Measurements from ENCODE around the gene PDGFD. TPM values are rescaled to one million over a fixed set of nuclear protein-coding genes. Genes with fewer than 3 reads are reported as not detected.

The PDGFD gene
- total RNA-seq, 1 donor from 2014 or later: 3.4 TPM

DNA sequence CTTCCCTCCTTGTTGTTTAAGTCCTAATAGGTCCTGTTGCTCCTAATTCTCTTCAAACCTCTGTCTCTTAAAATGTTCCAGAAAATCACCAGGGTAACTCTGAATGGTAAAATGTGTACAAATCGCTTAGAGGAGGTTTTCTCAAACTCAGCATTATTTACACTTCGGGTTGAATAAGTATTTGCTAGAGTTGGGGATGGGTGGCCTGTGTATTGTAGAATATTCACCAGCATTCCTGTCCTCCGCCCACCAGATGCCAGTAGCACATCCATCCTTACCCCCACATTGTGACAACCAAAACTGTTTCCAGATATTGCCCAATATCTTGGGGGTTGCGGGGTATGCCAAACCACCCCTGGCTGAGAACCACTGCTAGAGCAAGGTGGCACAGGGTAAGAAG, 191.9 kb downstream of the PDGFD start:
- TF ChIP-seq CTCF (IDR thresholded peaks at IDR 0.05; ENCODE audit: insufficient read depth, low read length, poor library complexity, severe bottlenecking): no peak
- Histone ChIP-seq H3K4me3 (ENCODE audit: low read depth, low read length) (no peak overlapping the region), H3K36me3 (ENCODE audit: control insufficient read depth, insufficient read depth, low read length) (no peaks in the 10 kb centered on the region), H3K27me3 (ENCODE audit: control insufficient read depth, insufficient read depth, low read length) (no peaks in the 10 kb centered on the region)
- no peak for DNase-seq (ENCODE audit: low read depth)

- H3K36me3 ChIP-seq (ENCODE audit: control insufficient read depth, insufficient read depth, low read length): no peaks in the 10 kb centered on the region
- no peak overlapping the region for H3K4me3 ChIP-seq (ENCODE audit: low read depth, low read length)
These were observed 193.2 kb downstream of the PDGFD start for GRCh38 chr11:103970701-103971249.

GRCh38 chr11:103968685-103969084, 195.3 kb downstream of the PDGFD start:
- DNase-seq (ENCODE audit: low read depth): no peak
- H3K27me3 ChIP-seq (ENCODE audit: control insufficient read depth, insufficient read depth, low read length): no peaks in the 10 kb centered on the region
- H3K36me3 ChIP-seq (ENCODE audit: control insufficient read depth, insufficient read depth, low read length): no peaks in the 10 kb centered on the region
- no peak for TF ChIP-seq CTCF (IDR thresholded peaks at IDR 0.05; ENCODE audit: insufficient read depth, low read length, poor library complexity, severe bottlenecking)
- no peak overlapping the region for H3K4me3 ChIP-seq (ENCODE audit: low read depth, low read length)

More at GRCh38 chr11:103970701-103971249, 193.2 kb downstream of the PDGFD start:
- no peaks in the 10 kb centered on the region for H3K27me3 ChIP-seq (ENCODE audit: control insufficient read depth, insufficient read depth, low read length)
- DNase-seq (ENCODE audit: low read depth): no peak
- TF ChIP-seq CTCF (IDR thresholded peaks at IDR 0.05; ENCODE audit: insufficient read depth, low read length, poor library complexity, severe bottlenecking): no peak

DNA sequence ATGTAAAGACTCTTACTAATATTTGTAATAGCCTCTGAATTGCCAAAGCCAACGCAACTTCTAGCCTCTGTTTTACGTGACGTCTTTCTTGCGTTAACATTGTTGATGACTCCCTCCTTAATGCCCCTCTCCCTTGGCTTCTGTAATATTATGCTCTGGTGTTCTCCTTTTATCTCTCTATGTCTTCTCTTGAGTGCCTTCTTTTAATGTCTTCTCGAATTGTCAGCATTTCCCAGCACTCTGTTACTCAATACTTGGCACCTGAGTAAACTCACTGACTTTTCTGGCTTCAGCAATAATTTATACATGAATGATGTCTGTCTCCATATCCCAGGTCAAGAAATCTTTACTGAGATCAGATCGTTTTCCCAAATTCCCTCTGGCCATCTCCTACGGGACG, 196.0 kb downstream of the PDGFD start:
- no peak for TF ChIP-seq CTCF (IDR thresholded peaks at IDR 0.05; ENCODE audit: insufficient read depth, low read length, poor library complexity, severe bottlenecking)
- no peak for DNase-seq (ENCODE audit: low read depth)
- no peaks in the 10 kb centered on the region for H3K36me3 ChIP-seq (ENCODE audit: control insufficient read depth, insufficient read depth, low read length)
- no peaks in the 10 kb centered on the region for H3K27me3 ChIP-seq (ENCODE audit: control insufficient read depth, insufficient read depth, low read length)
- no peak overlapping the region for H3K4me3 ChIP-seq (ENCODE audit: low read depth, low read length)

DNA sequence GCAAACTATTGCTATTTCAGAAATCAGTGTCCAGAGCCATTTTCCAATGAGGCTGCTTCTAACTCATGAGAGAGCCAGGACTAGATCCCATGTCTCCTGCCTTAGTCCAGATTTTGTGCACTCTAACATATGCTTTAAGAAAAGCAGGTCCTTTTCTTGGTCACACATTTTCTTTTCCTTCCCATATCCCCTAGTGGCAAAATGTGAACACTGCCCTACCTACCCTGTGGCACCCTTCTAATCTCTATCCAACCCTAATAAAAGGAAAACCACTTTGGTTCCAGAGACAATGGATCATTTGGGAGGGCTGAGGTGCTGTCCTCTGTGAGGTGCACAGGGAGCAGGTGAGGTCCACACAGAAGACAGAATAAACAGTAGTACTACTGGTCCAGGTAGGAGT, 199.6 kb downstream of the PDGFD start:
- Histone ChIP-seq H3K27me3 (ENCODE audit: control insufficient read depth, insufficient read depth, low read length) (no peaks in the 10 kb centered on the region), H3K4me3 (ENCODE audit: low read depth, low read length) (no peak overlapping the region), H3K36me3 (ENCODE audit: control insufficient read depth, insufficient read depth, low read length) (no peaks in the 10 kb centered on the region)
- DNase-seq (ENCODE audit: low read depth): no peak
- TF ChIP-seq CTCF (IDR thresholded peaks at IDR 0.05; ENCODE audit: insufficient read depth, low read length, poor library complexity, severe bottlenecking): no peak

- Histone ChIP-seq H3K36me3 (ENCODE audit: control insufficient read depth, insufficient read depth, low read length) (no peaks in the 10 kb centered on the region), H3K27me3 (ENCODE audit: control insufficient read depth, insufficient read depth, low read length) (no peaks in the 10 kb centered on the region), H3K4me3 (ENCODE audit: low read depth, low read length) (no peak overlapping the region)
- no peak for DNase-seq (ENCODE audit: low read depth)
- TF ChIP-seq CTCF (IDR thresholded peaks at IDR 0.05; ENCODE audit: insufficient read depth, low read length, poor library complexity, severe bottlenecking): no peak
These were observed 200.3 kb downstream of the PDGFD start for GRCh38 chr11:103963648-103964047.

All from kidney epithelial cell (primary cell).